ENCODE data around the gene SLC25A42.

The SLC25A42 gene

GRCh38 chr19:19051478-19052213 is 12.1 kb upstream of the SLC25A42 start:
- FAIRE-seq, result no peak

GRCh38 chr19:19052921-19053320 is 10.9 kb upstream of the SLC25A42 start:
- FAIRE-seq, result no peak

- no peak for FAIRE-seq
Observed at GRCh38 chr19:19053508-19054314, 10.1 kb upstream of the SLC25A42 start.

GRCh38 chr19:19054315-19054938 is 9.4 kb upstream of the SLC25A42 start:
- no peak for FAIRE-seq

- no peak for FAIRE-seq
Observed at GRCh38 chr19:19054939-19055440, 8.8 kb upstream of the SLC25A42 start.

GRCh38 chr19:19055701-19056100 is 8.1 kb upstream of the SLC25A42 start:
- no peak for FAIRE-seq

GRCh38 chr19:19056636-19057275 is 7.0 kb upstream of the SLC25A42 start:
- FAIRE-seq, result no peak

- FAIRE-seq, result no peak
Observed at GRCh38 chr19:19057317-19057716, 6.5 kb upstream of the SLC25A42 start.

- no peak for FAIRE-seq
Observed at GRCh38 chr19:19057720-19058119, 6.1 kb upstream of the SLC25A42 start.

GRCh38 chr19:19059018-19059836 is 4.6 kb upstream of the SLC25A42 start:
- FAIRE-seq, result no peak

GRCh38 chr19:19059837-19060611 is 3.8 kb upstream of the SLC25A42 start:
- no peak for FAIRE-seq

- no peak for FAIRE-seq
Observed at GRCh38 chr19:19061506-19061905, 2.3 kb upstream of the SLC25A42 start.

- FAIRE-seq, result no peak
Observed at GRCh38 chr19:19062454-19063182, 1.2 kb upstream of the SLC25A42 start.

- FAIRE-seq, result no peak
Observed at GRCh38 chr19:19064098-19064722, 416 bp downstream of the SLC25A42 start.

GRCh38 chr19:19064811-19065745 is 1.3 kb downstream of the SLC25A42 start:
- FAIRE-seq, result no peak

- FAIRE-seq, result no peak
Observed at GRCh38 chr19:19067276-19068072, 3.7 kb downstream of the SLC25A42 start.

- no peak for FAIRE-seq
Observed at GRCh38 chr19:19068659-19069654, 5.2 kb downstream of the SLC25A42 start.

All from G401.6 (cell line).